Measurements from ENCODE around the gene MAP2K4. TPM values are rescaled to one million over a fixed set of nuclear protein-coding genes. Genes with fewer than 3 reads are reported as not detected.

The MAP2K4 gene
- total and polyA plus RNA-seq, 3 experiments from 2014 or later = 30.3 to 46.2 (median 45.9) TPM

DNA sequence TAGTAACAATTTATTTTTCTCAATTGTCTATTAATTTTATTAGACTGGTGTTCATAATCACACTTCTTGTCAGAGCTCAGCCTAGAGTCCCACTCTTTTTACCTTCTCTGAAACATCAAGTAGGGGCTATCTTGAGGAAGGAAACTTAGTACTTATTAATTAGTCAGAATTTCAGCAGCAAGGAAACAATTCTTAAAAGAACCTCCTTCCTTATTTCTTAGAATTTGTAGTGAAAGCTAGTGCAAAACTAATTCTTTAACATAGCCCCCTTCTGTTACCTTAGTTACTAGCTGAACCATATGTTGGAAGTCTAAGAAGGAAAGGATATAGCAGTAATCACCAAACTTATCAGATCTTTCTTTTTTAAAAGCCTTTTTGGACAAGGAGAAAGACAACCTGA is 35.2 kb downstream of the MAP2K4 start:
- Mint-ChIP-seq H3K4me3 (no peak overlapping the region), H3K9me3 (no peaks in the 10 kb centered on the region), H3K27ac (peak overlapping the region in 3 of 8 donors; percentile 12 to 54 (median 25)), H3K36me3 (peaks cover 11 to 29% (median 13%) of the 10 kb centered on the region in 3 donors), H3K27me3 (no peaks in the 10 kb centered on the region), H3K4me1 (peaks cover 58 to 78% (median 76%) of the 10 kb centered on the region in 3 donors)
- Histone ChIP-seq H3K9me3 (ENCODE audit: low read length) (no peaks in the 10 kb centered on the region), H3K4me3 (ENCODE audit: low read length) (no peak overlapping the region), H3K27ac (ENCODE audit: low read depth, low read length) (no peak overlapping the region), H3K27me3 (ENCODE audit: insufficient read depth, low read length, poor library complexity, severe bottlenecking) (no peaks in the 10 kb centered on the region), H3K4me1 (ENCODE audit: insufficient read depth, low read length) (peaks cover 38% of the 10 kb centered on the region), H3K36me3 (ENCODE audit: insufficient read depth, low read length) (no peaks in the 10 kb centered on the region)
- ChIA-PET POLR2A (no interaction called here), CTCF (interaction anchor here (1.3 kb wide), 1 partner anchor 9 kb away, joined by 3 read pairs; no protein-coding TSS in a partner anchor)
- no peak for DNase-seq

DNA sequence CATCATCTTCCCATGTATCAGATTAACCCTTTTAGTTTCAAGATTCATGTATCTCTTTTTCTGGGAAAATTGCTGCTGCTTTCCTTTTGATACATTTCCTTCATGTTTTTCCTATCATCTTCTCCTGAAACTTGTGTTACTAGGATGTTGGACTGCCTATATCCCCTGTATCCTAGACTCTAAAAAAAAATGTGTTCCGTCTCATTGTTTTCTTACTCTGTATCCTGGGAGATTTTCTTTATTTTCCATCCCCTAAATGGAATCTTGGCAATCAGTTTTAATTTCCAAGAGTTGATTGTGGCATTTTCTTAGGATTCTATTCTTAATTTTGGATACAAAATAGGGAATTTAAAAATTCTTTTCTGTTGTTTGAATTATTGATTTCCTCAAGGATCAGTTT is 36.8 kb downstream of the MAP2K4 start:
- Histone ChIP-seq H3K4me3 (ENCODE audit: low read length) (no peak overlapping the region), H3K27me3 (ENCODE audit: insufficient read depth, low read length, poor library complexity, severe bottlenecking) (no peaks in the 10 kb centered on the region), H3K9me3 (ENCODE audit: low read length) (no peaks in the 10 kb centered on the region), H3K27ac (ENCODE audit: low read depth, low read length) (no peak overlapping the region), H3K4me1 (ENCODE audit: insufficient read depth, low read length) (peaks cover 30% of the 10 kb centered on the region), H3K36me3 (ENCODE audit: insufficient read depth, low read length) (no peaks in the 10 kb centered on the region)
- no peak overlapping the region for H3K27ac Mint-ChIP-seq
- no peaks in the 10 kb centered on the region for H3K9me3 Mint-ChIP-seq
- DNase-seq = no peak
- ChIA-PET POLR2A (no interaction called here), CTCF (no interaction called here)
- H3K27me3 Mint-ChIP-seq = no peaks in the 10 kb centered on the region
- peaks cover 13 to 37% (median 16%) of the 10 kb centered on the region in 3 donors for H3K36me3 Mint-ChIP-seq
- H3K4me3 Mint-ChIP-seq = no peak overlapping the region
- peaks cover 50 to 71% (median 68%) of the 10 kb centered on the region in 3 donors for H3K4me1 Mint-ChIP-seq

DNA sequence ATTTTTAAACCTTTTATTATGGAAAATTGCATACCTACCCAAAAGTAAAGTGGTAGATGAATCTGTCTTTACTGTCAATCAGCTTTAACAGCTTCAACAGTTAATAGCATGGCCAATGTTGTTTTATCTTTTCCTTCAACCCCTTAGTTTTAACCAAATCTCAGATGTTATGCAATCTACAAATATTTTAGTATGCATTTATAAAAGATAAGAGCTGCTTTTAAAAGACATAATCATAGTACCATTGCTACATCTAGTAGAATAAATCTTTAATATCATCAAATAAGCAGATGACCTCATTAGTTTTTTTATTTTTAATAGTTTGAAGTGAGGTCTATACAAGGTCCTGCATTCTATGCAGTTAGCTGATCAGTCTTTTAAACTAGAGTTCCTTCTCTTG is 37.9 kb downstream of the MAP2K4 start:
- no peak overlapping the region for H3K27ac ChIP-seq (ENCODE audit: low read depth, low read length)
- Mint-ChIP-seq H3K27ac (no peak overlapping the region), H3K9me3 (no peaks in the 10 kb centered on the region), H3K36me3 (peaks cover 13 to 45% (median 16%) of the 10 kb centered on the region in 3 donors), H3K27me3 (no peaks in the 10 kb centered on the region), H3K4me3 (no peak overlapping the region), H3K4me1 (peaks cover 42 to 62% (median 58%) of the 10 kb centered on the region in 3 donors)
- H3K9me3 ChIP-seq (ENCODE audit: low read length) = no peaks in the 10 kb centered on the region
- ChIA-PET POLR2A (no interaction called here), CTCF (no interaction called here)
- no peak overlapping the region for H3K4me3 ChIP-seq (ENCODE audit: low read length)
- DNase-seq = no peak
- H3K4me1 ChIP-seq (ENCODE audit: insufficient read depth, low read length) = peaks cover 20% of the 10 kb centered on the region
- H3K36me3 ChIP-seq (ENCODE audit: insufficient read depth, low read length) = no peaks in the 10 kb centered on the region
- no peaks in the 10 kb centered on the region for H3K27me3 ChIP-seq (ENCODE audit: insufficient read depth, low read length, poor library complexity, severe bottlenecking)

DNA sequence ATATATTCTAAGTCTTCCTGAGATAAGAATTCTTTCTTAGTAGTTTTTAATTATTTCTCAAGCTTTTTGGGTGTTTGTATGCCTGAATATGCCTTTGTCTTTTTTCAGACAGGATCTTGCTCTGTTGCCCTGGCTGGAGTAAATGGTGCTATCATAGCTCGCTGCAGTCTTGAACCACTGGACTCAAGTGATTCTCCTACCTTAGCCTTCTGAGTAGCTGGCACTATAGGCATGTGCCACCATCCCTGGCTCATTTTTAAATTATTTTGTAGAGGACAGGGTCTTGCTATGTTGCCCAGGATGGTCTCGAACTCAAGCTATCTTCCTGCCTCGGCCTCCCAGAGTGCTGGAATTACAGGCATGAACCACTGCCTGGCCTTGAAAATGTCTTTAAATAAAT is 41.6 kb downstream of the MAP2K4 start:
- no peak for DNase-seq
- Mint-ChIP-seq H3K4me1 (peaks cover 14 to 31% (median 21%) of the 10 kb centered on the region in 3 donors), H3K27ac (no peak overlapping the region), H3K36me3 (peaks cover 23 to 51% (median 26%) of the 10 kb centered on the region in 3 donors), H3K4me3 (no peak overlapping the region), H3K9me3 (no peaks in the 10 kb centered on the region), H3K27me3 (no peaks in the 10 kb centered on the region)
- Histone ChIP-seq H3K4me1 (ENCODE audit: insufficient read depth, low read length) (no peaks in the 10 kb centered on the region), H3K4me3 (ENCODE audit: low read length) (no peak overlapping the region), H3K9me3 (ENCODE audit: low read length) (no peaks in the 10 kb centered on the region), H3K27ac (ENCODE audit: low read depth, low read length) (no peak overlapping the region), H3K36me3 (ENCODE audit: insufficient read depth, low read length) (no peaks in the 10 kb centered on the region), H3K27me3 (ENCODE audit: insufficient read depth, low read length, poor library complexity, severe bottlenecking) (no peaks in the 10 kb centered on the region)
- CTCF ChIA-PET = interaction anchor here (0.7 kb wide), 1 partner anchor 114 kb away, joined by 5 read pairs; no protein-coding TSS in a partner anchor
- POLR2A ChIA-PET = no interaction called here

DNA sequence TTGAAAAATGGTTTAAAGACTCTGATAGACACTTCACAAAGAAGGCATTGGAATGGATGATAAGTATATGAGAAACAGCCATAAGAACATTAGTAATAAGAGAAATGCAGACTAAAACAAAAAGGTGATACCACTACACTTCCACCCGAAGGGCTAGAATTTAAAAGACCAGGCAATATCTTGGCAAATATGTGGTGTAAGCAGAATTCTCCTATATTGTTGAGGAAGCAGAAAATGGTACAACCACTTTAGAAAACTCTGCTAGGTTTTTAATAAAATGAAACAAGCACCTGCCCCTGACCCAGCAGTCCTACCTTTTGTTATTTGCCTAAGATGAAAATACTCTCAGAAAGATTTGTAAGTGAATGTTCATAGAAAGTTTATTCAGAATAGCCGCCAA is 43.7 kb downstream of the MAP2K4 start:
- CTCF ChIA-PET = no interaction called here
- POLR2A ChIA-PET = no interaction called here
- Mint-ChIP-seq H3K27ac (peak overlapping the region in 2 of 8 donors; percentile 23 to 43), H3K36me3 (peaks cover 19 to 44% (median 24%) of the 10 kb centered on the region in 3 donors), H3K4me3 (no peak overlapping the region), H3K4me1 (peaks cover 12 to 24% (median 14%) of the 10 kb centered on the region in 3 donors), H3K9me3 (no peaks in the 10 kb centered on the region), H3K27me3 (no peaks in the 10 kb centered on the region)
- no peaks in the 10 kb centered on the region for H3K9me3 ChIP-seq (ENCODE audit: low read length)
- H3K36me3 ChIP-seq (ENCODE audit: insufficient read depth, low read length) = no peaks in the 10 kb centered on the region
- no peak overlapping the region for H3K27ac ChIP-seq (ENCODE audit: low read depth, low read length)
- H3K4me1 ChIP-seq (ENCODE audit: insufficient read depth, low read length) = no peaks in the 10 kb centered on the region
- no peaks in the 10 kb centered on the region for H3K27me3 ChIP-seq (ENCODE audit: insufficient read depth, low read length, poor library complexity, severe bottlenecking)
- DNase-seq = no peak
- no peak overlapping the region for H3K4me3 ChIP-seq (ENCODE audit: low read length)

DNA sequence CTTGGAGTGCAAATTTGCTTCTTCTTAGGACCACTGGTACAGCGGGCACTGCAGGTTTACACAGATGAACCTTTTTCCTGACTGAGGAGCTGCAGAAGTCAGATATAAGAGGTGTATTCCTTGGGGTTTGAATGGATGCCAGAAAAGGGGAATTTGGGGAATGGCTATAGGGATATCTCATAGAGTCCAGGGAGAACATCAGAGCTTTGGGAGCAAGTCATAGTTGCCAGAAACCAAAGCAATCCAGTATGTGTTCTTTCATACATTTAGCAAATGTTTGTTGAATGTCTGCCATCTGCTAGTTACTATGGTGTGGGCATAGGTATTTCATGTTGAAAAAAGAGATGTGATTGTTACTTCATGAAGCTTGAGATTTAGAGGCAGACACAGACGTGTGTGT is 46.8 kb downstream of the MAP2K4 start:
- ChIA-PET CTCF (no interaction called here), POLR2A (no interaction called here)
- no peaks in the 10 kb centered on the region for H3K27me3 Mint-ChIP-seq
- no peaks in the 10 kb centered on the region for H3K9me3 ChIP-seq (ENCODE audit: low read length)
- H3K4me3 ChIP-seq (ENCODE audit: low read length) = no peak overlapping the region
- H3K4me1 Mint-ChIP-seq = peaks cover 0 to 17% (median 0%) of the 10 kb centered on the region in 3 donors
- no peak overlapping the region for H3K27ac Mint-ChIP-seq
- peaks cover 10 to 37% (median 14%) of the 10 kb centered on the region in 3 donors for H3K36me3 Mint-ChIP-seq
- DNase-seq = no peak
- H3K4me3 Mint-ChIP-seq = no peak overlapping the region
- H3K27ac ChIP-seq (ENCODE audit: low read depth, low read length) = no peak overlapping the region
- no peaks in the 10 kb centered on the region for H3K9me3 Mint-ChIP-seq
- no peaks in the 10 kb centered on the region for H3K4me1 ChIP-seq (ENCODE audit: insufficient read depth, low read length)
- no peaks in the 10 kb centered on the region for H3K27me3 ChIP-seq (ENCODE audit: insufficient read depth, low read length, poor library complexity, severe bottlenecking)
- H3K36me3 ChIP-seq (ENCODE audit: insufficient read depth, low read length) = no peaks in the 10 kb centered on the region

DNA sequence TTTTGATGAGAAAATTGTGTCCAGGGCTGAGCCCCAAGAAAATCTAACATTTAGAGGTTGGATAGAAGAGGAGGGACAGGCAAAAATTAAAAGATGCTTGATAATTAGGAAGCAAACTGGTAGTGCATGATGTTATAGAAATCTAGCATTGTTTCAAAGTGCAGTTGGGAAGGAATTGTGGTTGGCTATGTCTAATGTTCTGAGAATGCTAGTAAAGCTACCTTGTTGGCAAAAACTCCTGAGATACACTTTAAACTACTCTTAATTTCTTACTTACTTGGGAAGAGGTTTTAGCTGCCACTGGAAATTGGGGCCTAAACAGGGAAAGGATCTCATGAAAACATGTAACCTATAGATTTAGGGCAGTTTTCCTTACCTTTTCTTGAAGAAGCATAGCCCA is 48.3 kb downstream of the MAP2K4 start:
- Mint-ChIP-seq H3K4me1 (peaks cover 0 to 20% (median 1%) of the 10 kb centered on the region in 3 donors), H3K4me3 (no peak overlapping the region), H3K36me3 (peaks cover 12 to 35% (median 14%) of the 10 kb centered on the region in 3 donors), H3K27me3 (no peaks in the 10 kb centered on the region), H3K27ac (no peak overlapping the region), H3K9me3 (no peaks in the 10 kb centered on the region)
- ChIA-PET POLR2A (no interaction called here), CTCF (no interaction called here)
- H3K36me3 ChIP-seq (ENCODE audit: insufficient read depth, low read length) = no peaks in the 10 kb centered on the region
- no peak overlapping the region for H3K27ac ChIP-seq (ENCODE audit: low read depth, low read length)
- H3K4me1 ChIP-seq (ENCODE audit: insufficient read depth, low read length) = no peaks in the 10 kb centered on the region
- H3K27me3 ChIP-seq (ENCODE audit: insufficient read depth, low read length, poor library complexity, severe bottlenecking) = no peaks in the 10 kb centered on the region
- H3K9me3 ChIP-seq (ENCODE audit: low read length) = no peaks in the 10 kb centered on the region
- no peak overlapping the region for H3K4me3 ChIP-seq (ENCODE audit: low read length)
- DNase-seq = no peak

DNA sequence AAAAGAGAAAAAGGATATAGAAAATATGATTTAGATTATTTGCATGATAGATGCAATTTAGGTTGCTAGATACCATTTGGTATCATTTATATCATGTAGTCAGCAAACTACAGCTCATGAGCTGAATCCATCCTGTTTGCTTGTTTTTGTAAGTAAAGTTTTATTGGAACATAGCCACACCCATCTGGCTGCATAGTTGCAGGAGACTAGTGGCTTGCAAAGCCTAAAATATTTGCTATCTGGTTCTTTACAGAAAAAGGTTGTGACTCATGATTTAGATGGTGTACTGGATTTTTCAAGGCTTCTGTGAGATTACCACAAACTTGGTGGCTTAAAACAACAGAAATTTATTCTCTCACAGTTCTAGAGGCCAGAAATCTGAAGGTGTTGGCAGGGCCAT is 49.9 kb downstream of the MAP2K4 start:
- Mint-ChIP-seq H3K36me3 (peaks cover 4 to 35% (median 13%) of the 10 kb centered on the region in 3 donors), H3K9me3 (no peaks in the 10 kb centered on the region), H3K4me3 (no peak overlapping the region), H3K27ac (no peak overlapping the region), H3K27me3 (no peaks in the 10 kb centered on the region), H3K4me1 (peaks cover 7 to 26% (median 11%) of the 10 kb centered on the region in 3 donors)
- H3K36me3 ChIP-seq (ENCODE audit: insufficient read depth, low read length) = no peaks in the 10 kb centered on the region
- no peaks in the 10 kb centered on the region for H3K9me3 ChIP-seq (ENCODE audit: low read length)
- H3K27me3 ChIP-seq (ENCODE audit: insufficient read depth, low read length, poor library complexity, severe bottlenecking) = no peaks in the 10 kb centered on the region
- CTCF ChIA-PET = no interaction called here
- DNase-seq = no peak
- no peak overlapping the region for H3K27ac ChIP-seq (ENCODE audit: low read depth, low read length)
- POLR2A ChIA-PET = no interaction called here
- H3K4me1 ChIP-seq (ENCODE audit: insufficient read depth, low read length) = no peaks in the 10 kb centered on the region
- H3K4me3 ChIP-seq (ENCODE audit: low read length) = no peak overlapping the region
